Measurements from ENCODE around the gene KDM3A. TPM values are rescaled to one million over a fixed set of nuclear protein-coding genes. Genes with fewer than 3 reads are reported as not detected.

The KDM3A gene
- total and polyA plus RNA-seq, 2 of the 8 experiments (the other 6 are each of a cell fraction or from before 2014, with no cell fraction given), result 15.8 to 29.2 TPM

DNA sequence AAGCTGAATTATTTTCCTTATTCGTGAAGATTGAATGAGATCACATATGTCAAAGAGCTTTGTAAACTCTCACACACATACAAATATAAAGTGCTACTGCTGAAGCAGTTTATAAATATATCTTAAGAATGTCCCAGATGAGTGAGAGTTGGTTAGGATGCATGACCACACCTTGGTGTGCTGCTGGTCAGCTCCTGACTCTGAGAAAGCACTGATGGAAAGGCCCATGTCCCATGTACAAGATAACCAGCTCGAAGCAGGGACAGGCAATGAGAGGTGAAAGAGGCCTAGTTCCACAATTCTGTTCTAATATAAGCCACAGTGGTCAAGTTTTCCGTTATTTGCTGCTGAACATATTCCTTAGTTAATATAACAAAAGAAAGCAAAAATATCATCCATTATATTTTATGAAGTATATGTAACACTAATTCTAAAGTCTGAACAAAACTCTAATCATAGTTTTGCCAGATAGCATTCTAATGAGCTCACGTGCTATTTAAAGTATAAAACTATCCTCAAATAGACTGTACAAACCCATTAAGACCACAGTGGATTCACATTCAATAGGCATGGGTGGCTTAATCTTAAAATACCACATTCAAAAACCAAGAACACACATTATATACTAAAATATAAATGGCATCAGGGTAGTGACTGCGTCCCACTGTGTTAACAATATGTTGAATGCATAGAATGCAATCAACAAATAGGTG is 72.9 kb downstream of the KDM3A start:
- H2AFZ ChIP-seq (ENCODE audit: low read length), result no peak overlapping the region
- no peak overlapping the region for H3K9ac ChIP-seq (replicated peaks in 1 of 4; ENCODE audit: extremely low read depth in 1 of 4, low read depth in 3 of 4, low read length in 3 of 4)
- no peak overlapping the region for H3K4me3 ChIP-seq (ENCODE audit: extremely low read depth in 1 of 4, insufficient read depth in 2 of 4, low read depth in 3 of 4, low read length in 4 of 4)
- H3K14ac ChIP-seq (ENCODE audit: insufficient read length), result no peak overlapping the region
- H3K79me1 ChIP-seq (ENCODE audit: low read depth, low read length), result no peaks in the 10 kb centered on the region
- FAIRE-seq (no peak), DNase-seq (ENCODE audit: low read depth in 1 of 2, low spot score in 2 of 2) (no peak)
- H4K5ac ChIP-seq (ENCODE audit: insufficient read length, low read depth, low read length), result no peak overlapping the region
- H2AK5ac ChIP-seq (ENCODE audit: low read depth, low read length), result no peak overlapping the region
- H4K91ac ChIP-seq (replicated peaks; ENCODE audit: insufficient read length, low read length), result no peak overlapping the region
- H2BK20ac ChIP-seq (ENCODE audit: low read length), result no peak overlapping the region
- WGBS, 2 experiments (ENCODE audit: extremely low coverage in 1 of 2, insufficient coverage in 1 of 2, insufficient read length in 1 of 2, insufficient replicate concordance in 2 of 2, low coverage in 1 of 2, low lambda C conversion rate in 2 of 2, missing lambda C conversion rate in 1 of 2), result 90% methylated on average over 5 of the region's 5 CpGs; no CpG with 5 or more reads in 1 of the 2 experiments
- H3K23me2 ChIP-seq (ENCODE audit: low read depth, low read length), result no peaks in the 10 kb centered on the region
- H3K9me3 ChIP-seq (ENCODE audit: insufficient read depth in 2 of 2, low read depth in 1 of 2, low read length in 1 of 2), result no peaks in the 10 kb centered on the region
- no peak overlapping the region for H2BK5ac ChIP-seq (ENCODE audit: low read depth, low read length)
- H4K8ac ChIP-seq (ENCODE audit: extremely low read depth, insufficient read depth, low read length), result no peak overlapping the region
- no peak overlapping the region for H2BK12ac ChIP-seq (ENCODE audit: low read depth, low read length)
- H3K4me2 ChIP-seq (ENCODE audit: insufficient read depth in 1 of 2, low read depth in 2 of 2, low read length in 2 of 2), result no peak overlapping the region
- H3K27ac ChIP-seq (ENCODE audit: low read depth, low read length), result no peak overlapping the region
- no peaks in the 10 kb centered on the region for H3K79me2 ChIP-seq (ENCODE audit: control insufficient read depth in 1 of 2, insufficient read depth in 2 of 2, low read length in 2 of 2)
- no peaks in the 10 kb centered on the region for H3K27me3 ChIP-seq (replicated peaks in 1 of 4; ENCODE audit: control insufficient read depth in 3 of 4, extremely low read depth in 1 of 4, insufficient read depth in 3 of 4, low read length in 3 of 4)
- H3K4ac ChIP-seq (replicated peaks; ENCODE audit: insufficient read length, low read depth, low read length), result no peak overlapping the region
- 0 out of 8 replicates have a peak, but pooled peaks cover 0 to 2% (median 0%) of the 10 kb centered on the region in 4 experiments for H3K36me3 ChIP-seq (ENCODE audit: control insufficient read depth in 2 of 4, insufficient read depth in 4 of 4, low read length in 3 of 4)
- no peaks in the 10 kb centered on the region for H4K20me1 ChIP-seq (replicated peaks in 1 of 2; ENCODE audit: control insufficient read depth in 1 of 2, insufficient read depth in 2 of 2, low read length in 2 of 2)
- CTCF ChIA-PET (ENCODE audit: partially characterized antibody), result interaction anchor here (1.5 kb wide), 1 partner anchor 13 kb away, joined by 3 read pairs; no protein-coding TSS in a partner anchor
- no peak overlapping the region for H2BK15ac ChIP-seq (ENCODE audit: low read length)
- H3K56ac ChIP-seq (replicated peaks; ENCODE audit: insufficient read length, low read depth, low read length), result no peak overlapping the region
- H2BK120ac ChIP-seq (replicated peaks; ENCODE audit: low read depth, low read length), result no peak overlapping the region
- POLR2A ChIA-PET (ENCODE audit: partially characterized antibody), result interaction anchor here (0.5 to 1.1 kb wide), 2 partner anchors 9 to 187 kb away, joined by 3 read pairs; no protein-coding TSS in a partner anchor
- no peak overlapping the region for H3K18ac ChIP-seq (ENCODE audit: extremely low read depth, low read length)
- H3K23ac ChIP-seq (ENCODE audit: insufficient read length), result no peak overlapping the region
- H3K4me1 ChIP-seq (replicated peaks in 1 of 4; ENCODE audit: control insufficient read depth in 3 of 4, insufficient read depth in 4 of 4, low read length in 3 of 4), result no peaks in the 10 kb centered on the region
- no peak for TF ChIP-seq CREB1 (IDR thresholded peaks at IDR 0.05)
- no peak for TF ChIP-seq YY1 (IDR thresholded peaks at IDR 0.05; ENCODE audit: low read depth, low read length)
- TF ChIP-seq JUN (IDR thresholded peaks at IDR 0.05; ENCODE audit: low read depth, low read length), result no peak
- no peak for TF ChIP-seq CEBPB (IDR thresholded peaks at IDR 0.05; ENCODE audit: low read depth, low read length)
- no peak for TF ChIP-seq CBX5 (IDR thresholded peaks at IDR 0.05; ENCODE audit: low read depth, low read length)
- no peak for TF ChIP-seq TAF1 (IDR thresholded peaks at IDR 0.05; ENCODE audit: low read depth, low read length)
- no peak for TF ChIP-seq SAP30 (IDR thresholded peaks at IDR 0.05; ENCODE audit: insufficient read depth, insufficient replicate concordance, low read length)
